DND-41 (cell line): ENCODE results near the gene ABCD3.

Source experiments
- EZH2 ChIP-seq: IDR thresholded peaks from 3 replicates; pipeline ENCODE4 v1.6.1; 2012; ENCODE audit warnings: borderline replicate concordance, low read depth, mild to moderate bottlenecking, moderate library complexity, low read length, inconsistent platforms; ENCODE audit not compliant: severe bottlenecking
- TF ChIP-seq, protein P1 (sequence below): IDR thresholded peaks from 2 replicates; pipeline ENCODE4 v1.5.1; 2012; ENCODE audit warnings: borderline replicate concordance, low read length, moderate library complexity, mild to moderate bottlenecking; ENCODE audit not compliant: poor library complexity, severe bottlenecking; ENCODE audit errors: extremely low read depth

DNA sequence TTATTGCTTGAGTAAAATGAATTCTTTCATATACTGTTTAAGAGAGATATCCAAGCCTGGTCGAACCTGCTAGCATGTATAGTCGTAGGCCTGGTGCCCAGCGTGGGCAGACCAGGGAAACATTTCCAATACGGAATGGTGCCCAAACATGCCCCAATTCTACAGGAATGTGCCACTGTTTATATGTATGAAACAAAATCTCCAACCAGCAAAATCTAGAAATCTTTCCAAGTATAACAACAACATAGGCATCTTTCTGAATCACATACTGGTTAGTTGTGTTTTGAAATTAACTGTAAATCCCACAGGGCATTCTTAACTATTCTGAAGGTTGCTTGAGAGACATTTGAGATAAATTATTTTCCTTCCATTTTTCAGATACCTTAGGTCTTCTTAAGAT lies 17.0 kb upstream of the ABCD3 start:
- TF ChIP-seq, protein P1, sequence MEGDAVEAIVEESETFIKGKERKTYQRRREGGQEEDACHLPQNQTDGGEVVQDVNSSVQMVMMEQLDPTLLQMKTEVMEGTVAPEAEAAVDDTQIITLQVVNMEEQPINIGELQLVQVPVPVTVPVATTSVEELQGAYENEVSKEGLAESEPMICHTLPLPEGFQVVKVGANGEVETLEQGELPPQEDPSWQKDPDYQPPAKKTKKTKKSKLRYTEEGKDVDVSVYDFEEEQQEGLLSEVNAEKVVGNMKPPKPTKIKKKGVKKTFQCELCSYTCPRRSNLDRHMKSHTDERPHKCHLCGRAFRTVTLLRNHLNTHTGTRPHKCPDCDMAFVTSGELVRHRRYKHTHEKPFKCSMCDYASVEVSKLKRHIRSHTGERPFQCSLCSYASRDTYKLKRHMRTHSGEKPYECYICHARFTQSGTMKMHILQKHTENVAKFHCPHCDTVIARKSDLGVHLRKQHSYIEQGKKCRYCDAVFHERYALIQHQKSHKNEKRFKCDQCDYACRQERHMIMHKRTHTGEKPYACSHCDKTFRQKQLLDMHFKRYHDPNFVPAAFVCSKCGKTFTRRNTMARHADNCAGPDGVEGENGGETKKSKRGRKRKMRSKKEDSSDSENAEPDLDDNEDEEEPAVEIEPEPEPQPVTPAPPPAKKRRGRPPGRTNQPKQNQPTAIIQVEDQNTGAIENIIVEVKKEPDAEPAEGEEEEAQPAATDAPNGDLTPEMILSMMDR, result no peak
- TF ChIP-seq EZH2, result no peak
